NCI-H1436 (cell line): Measurements from ENCODE around the gene RADIL.

Experiments
- DNase-seq: peaks from one replicate; lab custom pipeline; 2025; lab: John Stamatoyannopoulos, UW

Gene RADIL

GRCh38 chr7:4792537-4793126 lies 90.9 kb downstream of the RADIL start:
- no peak for DNase-seq

DNA sequence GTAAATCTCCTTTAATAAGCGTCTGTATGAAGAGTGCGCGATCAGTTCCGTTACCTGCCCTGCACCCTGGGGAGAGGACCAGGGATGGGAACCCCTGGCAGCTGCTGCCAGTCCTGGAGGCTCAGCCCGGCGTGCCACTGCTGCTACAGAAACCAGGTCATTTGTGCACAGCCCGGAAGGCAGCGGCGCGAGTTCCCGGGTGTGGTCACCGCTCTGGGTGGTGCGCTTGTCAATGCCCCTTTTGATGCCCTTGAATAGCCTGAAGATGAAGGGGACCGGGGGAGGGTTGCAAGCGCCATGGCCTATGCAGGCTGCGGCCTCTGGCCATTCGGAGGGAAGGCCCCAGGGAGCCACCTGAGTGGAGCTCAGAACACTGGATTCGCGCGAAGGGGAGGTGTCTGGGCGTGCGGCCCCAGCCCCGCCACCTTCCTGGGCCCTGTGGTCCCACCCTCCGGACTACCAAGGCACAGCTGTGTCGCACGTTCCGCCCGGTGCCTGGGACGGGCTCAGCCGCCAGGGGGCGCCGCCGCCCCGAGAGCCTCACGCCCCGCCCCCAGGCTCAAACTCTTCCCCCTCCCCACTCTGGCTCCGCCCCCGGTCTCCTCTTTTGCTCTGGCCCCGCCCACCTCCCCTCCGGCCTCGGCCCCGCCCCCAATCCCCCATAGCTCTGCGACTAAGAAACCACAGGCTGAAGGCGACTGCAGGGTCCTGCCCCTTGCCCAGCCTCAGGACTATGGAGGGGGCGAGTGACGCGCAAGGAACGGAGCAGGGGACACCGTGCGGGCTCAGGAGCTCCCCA lies 91.6 kb downstream of the RADIL start:
- no peak for DNase-seq

- DNase-seq, result no peak
Measured at GRCh38 chr7:4791101-4791737, 92.3 kb downstream of the RADIL start.

DNA sequence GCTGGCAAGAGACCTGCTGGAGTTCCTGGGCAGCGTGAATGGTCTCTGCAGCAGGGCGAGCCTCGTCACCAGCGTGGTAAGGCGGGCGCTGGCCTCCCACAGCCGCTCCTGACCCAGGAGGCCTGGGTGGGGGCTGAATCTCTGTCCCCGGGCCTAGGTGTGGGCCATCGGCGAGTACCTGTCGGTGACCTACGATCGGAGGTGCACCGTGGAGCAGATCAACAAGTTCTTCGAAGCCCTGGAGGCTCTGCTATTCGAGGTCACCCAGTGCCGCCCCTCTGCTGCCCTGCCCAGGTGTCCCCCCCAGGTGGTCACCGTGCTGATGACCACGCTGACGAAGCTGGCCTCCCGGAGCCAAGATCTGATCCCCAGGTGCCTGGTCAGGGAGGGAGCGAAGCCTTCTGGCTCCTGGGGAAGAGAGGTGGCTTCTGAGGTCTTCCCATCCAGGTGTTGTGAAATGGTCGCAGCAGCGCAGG lies 93.0 kb downstream of the RADIL start:
- no peak for DNase-seq

DNA sequence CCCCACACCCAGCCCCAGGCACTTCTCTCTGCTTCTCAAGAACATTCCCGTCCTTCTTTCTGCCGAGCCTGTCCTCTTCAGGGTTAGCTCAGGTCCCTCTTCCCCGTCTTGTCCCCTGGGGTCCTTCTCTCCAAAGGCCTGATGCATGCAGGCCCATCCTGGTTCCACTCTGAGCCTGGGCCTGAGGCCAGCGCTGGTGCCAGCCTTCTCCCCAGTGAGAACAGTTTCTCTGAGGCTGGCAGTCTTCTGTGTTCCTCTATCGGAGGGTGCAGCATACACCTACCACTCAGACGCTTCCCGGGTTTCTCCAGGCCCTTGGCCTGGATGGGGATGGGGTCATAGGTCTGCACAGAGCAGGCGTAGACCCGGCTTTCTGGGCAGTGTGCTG lies 93.4 kb downstream of the RADIL start:
- DNase-seq, result no peak

GRCh38 chr7:4789194-4790077 lies 94.1 kb downstream of the RADIL start:
- no peak for DNase-seq

DNA sequence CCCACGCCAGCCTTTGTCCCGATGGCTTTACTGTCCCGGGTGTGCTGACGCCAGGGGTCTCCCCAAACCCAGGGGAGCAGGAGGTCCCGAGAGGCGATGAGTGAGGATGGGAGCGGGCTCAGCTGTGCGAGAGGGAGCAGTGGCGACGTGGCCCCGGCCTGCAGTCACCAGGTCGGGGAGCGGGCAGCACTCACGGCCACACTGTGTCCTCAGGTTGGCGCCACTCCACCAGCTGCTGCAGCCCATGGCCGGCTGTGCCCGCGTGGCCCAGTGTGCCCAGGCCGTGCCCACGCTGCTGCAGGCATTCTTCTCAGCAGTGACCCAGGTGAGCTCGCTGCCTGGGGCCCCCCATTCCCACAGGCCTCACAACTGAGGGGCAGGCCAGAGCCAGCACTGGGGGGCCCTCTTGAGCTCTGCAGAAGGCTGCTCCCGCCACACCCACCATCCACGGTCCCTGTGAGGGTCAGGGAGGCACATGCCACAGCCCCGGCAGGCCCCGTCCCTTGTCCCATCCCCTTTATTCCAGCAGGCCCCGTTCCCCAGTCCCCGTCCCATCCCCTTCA lies 94.8 kb downstream of the RADIL start:
- DNase-seq, result no peak

GRCh38 chr7:4787947-4788626 lies 95.4 kb downstream of the RADIL start:
- DNase-seq, result no peak

DNA sequence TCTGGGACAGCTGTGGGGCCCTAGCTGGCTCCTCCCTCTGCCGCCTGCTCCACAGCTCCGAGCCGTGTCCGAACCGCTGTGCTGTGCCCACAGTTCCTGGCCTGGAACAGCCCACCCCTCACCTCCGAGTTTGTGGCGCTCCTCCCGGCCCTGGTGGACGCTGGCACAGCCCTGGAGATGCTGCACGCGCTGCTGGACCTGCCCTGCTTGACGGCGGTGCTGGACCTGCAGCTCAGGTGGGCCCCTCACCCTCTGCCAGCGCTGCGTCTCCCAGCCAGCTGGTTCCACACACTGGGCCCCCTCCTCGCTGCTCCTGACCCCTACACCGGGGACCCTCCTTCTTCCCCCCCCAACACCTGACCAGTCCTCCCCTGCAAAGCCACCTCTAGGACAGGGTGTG lies 96.0 kb downstream of the RADIL start:
- no peak for DNase-seq

- no peak for DNase-seq
Measured at GRCh38 chr7:4786015-4786414, 97.5 kb downstream of the RADIL start.

GRCh38 chr7:4785371-4785770 lies 98.1 kb downstream of the RADIL start:
- no peak for DNase-seq

DNA sequence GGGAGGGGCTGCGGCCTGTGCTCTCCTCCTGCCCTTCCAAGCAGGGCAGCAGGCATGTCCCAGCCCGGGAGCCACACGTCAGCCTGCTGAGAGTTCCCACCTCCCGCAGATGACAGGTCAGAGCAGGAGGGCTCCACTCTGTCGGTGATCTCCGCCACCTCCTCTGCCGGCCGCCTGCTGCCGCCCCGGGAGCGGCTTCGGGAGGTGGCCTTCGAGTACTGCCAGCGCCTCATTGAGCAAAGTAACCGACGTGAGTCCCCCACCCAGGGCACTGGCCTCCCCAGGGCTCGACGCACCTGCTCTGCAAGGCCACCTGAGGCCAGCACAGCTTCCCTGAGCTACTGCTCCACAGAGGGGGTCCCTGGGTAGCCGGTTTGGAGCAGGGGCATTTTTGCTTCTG lies 98.7 kb downstream of the RADIL start:
- no peak for DNase-seq

DNA sequence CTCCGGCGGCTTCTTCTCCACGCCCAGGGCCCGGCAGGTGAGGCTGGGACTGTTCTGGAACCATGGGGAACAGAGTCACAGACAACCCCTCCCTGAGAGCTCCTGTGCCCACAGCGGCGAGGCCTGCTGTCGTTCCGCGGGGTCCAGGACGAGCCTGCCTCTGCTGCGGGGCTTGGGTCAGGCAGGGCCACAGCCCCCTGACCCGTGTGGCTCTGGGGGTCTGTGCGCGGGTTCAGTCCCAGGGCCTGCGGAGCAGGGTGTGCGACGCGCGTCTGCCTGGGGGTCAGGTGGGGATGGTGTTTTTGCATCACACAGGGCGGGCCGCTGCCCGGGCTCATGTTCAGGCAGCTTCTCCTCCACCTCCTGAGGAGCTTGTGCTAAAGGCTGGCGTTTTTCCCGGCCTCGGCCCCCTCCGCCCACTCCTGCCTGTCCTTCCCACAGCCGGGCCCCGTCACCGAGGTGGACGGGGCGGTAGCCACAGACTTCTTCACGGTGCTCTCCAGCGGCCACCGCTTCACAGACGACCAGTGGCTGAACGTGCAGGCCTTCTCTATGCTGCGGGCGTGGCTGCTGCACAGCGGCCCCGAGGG lies 99.7 kb downstream of the RADIL start:
- no peak for DNase-seq

GRCh38 chr7:4783292-4783652 lies 100.2 kb downstream of the RADIL start:
- DNase-seq, result no peak

- no peak for DNase-seq
Measured at GRCh38 chr7:4782333-4783291, 100.9 kb downstream of the RADIL start.

DNA sequence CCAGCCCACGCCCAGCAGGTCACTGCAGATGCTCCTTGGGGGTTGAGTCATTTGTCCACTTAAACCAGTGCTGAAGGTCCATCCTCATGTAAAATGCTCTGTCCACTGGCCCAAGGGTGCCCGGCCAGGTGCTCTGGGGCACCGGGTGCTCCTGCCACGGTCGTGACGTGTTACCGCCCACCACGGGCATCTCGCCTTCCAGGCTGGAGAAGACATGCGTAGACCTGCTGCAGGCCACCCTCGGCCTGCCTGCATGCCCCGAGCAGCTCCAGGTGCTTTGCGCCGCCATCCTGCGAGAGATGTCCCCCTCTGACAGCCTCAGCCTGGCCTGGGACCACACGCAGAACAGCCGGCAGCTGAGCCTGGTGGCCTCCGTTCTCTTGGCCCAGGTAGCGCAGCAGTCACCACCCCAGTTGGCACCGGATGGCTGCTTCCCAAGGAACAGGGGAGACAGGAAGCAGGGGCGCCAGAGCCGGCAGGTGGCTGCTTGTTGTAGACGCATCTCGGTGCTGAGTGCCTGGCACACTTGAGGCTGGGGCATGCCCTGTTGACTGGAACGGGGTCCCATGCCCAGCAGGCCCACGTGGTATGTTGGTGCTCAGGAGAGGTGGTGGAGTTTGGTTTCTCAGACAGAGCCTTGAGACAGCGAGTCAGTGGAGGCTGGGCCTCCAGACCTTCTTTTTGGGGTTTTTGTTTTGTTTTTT lies 102.0 kb downstream of the RADIL start:
- DNase-seq, result no peak

GRCh38 chr7:4779118-4779517 lies 104.4 kb downstream of the RADIL start:
- no peak for DNase-seq

DNA sequence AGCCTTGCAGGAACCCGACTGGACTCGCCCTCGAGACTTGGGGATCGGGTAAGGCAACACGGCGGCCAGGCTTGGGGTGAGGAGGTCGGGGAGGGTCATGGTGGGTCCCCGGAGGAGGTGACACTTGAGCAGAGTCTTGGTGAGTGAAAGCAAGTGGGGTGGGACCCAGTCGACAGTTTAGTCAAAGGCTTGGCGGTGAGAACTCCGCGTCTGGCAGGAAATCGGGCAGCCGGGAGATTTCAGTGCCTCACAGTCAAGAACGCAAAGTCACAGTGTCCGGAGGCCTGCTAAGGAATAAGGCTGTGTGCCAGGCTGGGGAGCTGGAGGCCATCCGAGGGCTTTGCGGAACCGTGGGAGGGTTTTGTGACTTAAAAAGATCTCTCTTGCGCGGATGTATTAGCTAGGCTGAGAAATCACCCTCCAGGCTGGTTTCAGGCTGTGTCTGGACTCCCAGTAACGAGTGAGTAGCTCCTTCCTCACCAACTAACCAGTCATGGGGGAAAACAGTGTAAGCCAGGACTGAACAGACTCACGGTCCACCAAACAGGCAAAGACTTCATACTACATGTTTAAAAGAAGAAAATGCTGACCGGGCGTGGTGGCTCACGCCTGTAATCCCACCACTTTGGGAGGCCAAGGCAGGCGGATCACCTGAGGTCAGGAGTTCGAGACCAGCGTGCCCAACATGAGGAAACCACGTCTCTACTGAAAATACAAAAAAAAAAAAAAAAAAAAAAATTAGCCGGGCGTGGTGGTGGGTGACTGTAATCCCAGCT lies 107.5 kb downstream of the RADIL start:
- no peak for DNase-seq
